B cell (primary cell): ENCODE measurements around the gene PTGER4. TPM values are rescaled to one million over a fixed set of nuclear protein-coding genes. Genes with fewer than 3 reads are reported as not detected.

Source experiments
- ATAC-seq: fragments of 200-7000 bp; cut with Tn5 transposase; one replicate; pipeline ENCODE4 v1.10.0; 2021; ENCODE audit warnings: low read depth, mild to moderate bottlenecking, moderate number of reproducible peaks, moderate library complexity
- CTCF ChIA-PET: fragments of 350-600 bp; sonication (Branson Sonifier 250); formaldehyde crosslinking; loops from one replicate; lab custom pipeline; 2021; ENCODE audit warnings: antibody characterized with exemption, inconsistent platforms; lab: Charles Lee
- POLR2A ChIA-PET: fragments of 350-600 bp; sonication (Branson Sonifier 250); formaldehyde crosslinking; loops from one replicate; lab custom pipeline; 2021; ENCODE audit warnings: antibody characterized with exemption; lab: Charles Lee
- DNase-seq: peaks from one replicate; pipeline ENCODE4 v3.0.0; 2013
- H2AFZ ChIP-seq: 2 replicates; pipeline ENCODE4 v1.6.1; 2012; ENCODE audit warnings: mild to moderate bottlenecking, low read depth, low read length; ENCODE audit not compliant: insufficient read depth, poor library complexity, severe bottlenecking
- H3K27ac ChIP-seq, 2 donors: 1 replicate in 1 of 2; 2 replicates in 1 of 2; pipeline ENCODE4 v1.5.1; 2012 to 2013; ENCODE audit warnings: low read length in 2 of 2, mild to moderate bottlenecking in 2 of 2, moderate library complexity in 1 of 2
- H3K27me3 ChIP-seq, 4 experiments: fragments of 200-600 bp in 1 of 4; sonication (generic) in 1 of 4; replicated peaks in 1 of 4; 1 replicate in 2 of 4; 2 replicates in 2 of 4; pipeline versions ENCODE4 v1.6.1 to v1.7.0; 2013 to 2016; ENCODE audit warnings: low read length in 3 of 4, mild to moderate bottlenecking in 2 of 4, mixed read lengths in 1 of 4, moderate library complexity in 1 of 4; ENCODE audit not compliant: insufficient read depth in 4 of 4, control insufficient read depth in 3 of 4; ENCODE audit errors: control extremely low read depth in 1 of 4
- H3K36me3 ChIP-seq, 2 experiments: replicated peaks in 1 of 2; 1 replicate in 1 of 2; 2 replicates in 1 of 2; pipeline versions ENCODE4 v1.6.1 to v1.7.1; 2013; ENCODE audit warnings: low read length in 1 of 2; ENCODE audit not compliant: insufficient read depth in 2 of 2, control insufficient read depth in 1 of 2; ENCODE audit errors: control extremely low read depth in 1 of 2, extremely low read depth in 1 of 2
- H3K4me1 ChIP-seq, 2 donors: fragments of 200-600 bp in 1 of 2; sonication (generic) in 1 of 2; 1 replicate in 1 of 2; 2 replicates in 1 of 2; pipeline versions ENCODE4 v1.5.1 to v1.6.1; 2013 to 2017; ENCODE audit warnings: low read length in 2 of 2; ENCODE audit not compliant: control insufficient read depth in 2 of 2, insufficient read depth in 2 of 2
- H3K4me2 ChIP-seq: replicated peaks from 2 replicates; pipeline ENCODE3; 2012; ENCODE audit warnings: mild to moderate bottlenecking, low read depth, low read length; ENCODE audit not compliant: poor library complexity, severe bottlenecking
- H3K4me3 ChIP-seq, 5 experiments: fragments of 200-600 bp in 1 of 5; sonication (generic) in 1 of 5; 1 replicate in 3 of 5; 2 replicates in 2 of 5; pipeline versions ENCODE4 v1.5.1 to v1.7.0; 2011 to 2016; ENCODE audit warnings: low read length in 4 of 5, mild to moderate bottlenecking in 4 of 5, low read depth in 2 of 5, control low read depth in 1 of 5, moderate library complexity in 1 of 5; ENCODE audit not compliant: insufficient read depth in 1 of 5; ENCODE audit errors: control extremely low read depth in 1 of 5, extremely low read depth in 1 of 5
- H3K79me2 ChIP-seq: fragments of 200-600 bp; sonication (generic); one replicate; pipeline ENCODE4 v1.6.0; 2016; ENCODE audit warnings: low read length; ENCODE audit not compliant: control insufficient read depth, insufficient read depth
- H3K9ac ChIP-seq: fragments of 200-600 bp; sonication (generic); 2 replicates; pipeline ENCODE4 v1.6.1; 2017; ENCODE audit warnings: mild to moderate bottlenecking, low read length, moderate library complexity
- H3K9me3 ChIP-seq, 3 donors: one replicate each; pipeline versions ENCODE4 v1.6.1 to v1.7.1; 2013; ENCODE audit warnings: low read length in 2 of 3; ENCODE audit not compliant: control insufficient read depth in 2 of 3, insufficient read depth in 1 of 3; ENCODE audit errors: control extremely low read depth in 1 of 3
- H4K20me1 ChIP-seq: 2 replicates; pipeline ENCODE4 v1.6.0; 2012; ENCODE audit warnings: mild to moderate bottlenecking, low read length; ENCODE audit not compliant: insufficient read depth, control insufficient read depth, poor library complexity, severe bottlenecking
- H3K27ac Mint-ChIP-seq: one replicate; pipeline ENCODE4 v1.8.0; 2021; ENCODE audit warnings: mixed read lengths
- H3K27me3 Mint-ChIP-seq: one replicate; pipeline ENCODE4 v1.8.0; 2021; ENCODE audit warnings: mixed read lengths
- H3K4me1 Mint-ChIP-seq: one replicate; pipeline ENCODE4 v1.8.0; 2021; ENCODE audit warnings: mixed read lengths
- H3K4me3 Mint-ChIP-seq: one replicate; pipeline ENCODE4 v1.8.0; 2021; ENCODE audit warnings: mixed read lengths
- H3K9me3 Mint-ChIP-seq: one replicate; pipeline ENCODE4 v1.8.0; 2022; ENCODE audit warnings: mixed read lengths; ENCODE audit not compliant: insufficient read depth
- EZH2 ChIP-seq: IDR thresholded peaks from 2 replicates; pipeline ENCODE4 v1.6.1; 2012; ENCODE audit warnings: borderline replicate concordance, low read depth, mild to moderate bottlenecking, moderate library complexity, low read length; ENCODE audit not compliant: insufficient read depth, poor library complexity, severe bottlenecking
- WGBS: methylation state at CpG from one replicate; pipeline ENCODE4 v1.1.5; 2013; ENCODE audit warnings: missing lambda C conversion rate; ENCODE audit not compliant: insufficient coverage; 5-methylcytosine and 5-hydroxymethylcytosine counted together
- intact Hi-C: fragments of 100-400 bp; cut with micrococcal nuclease; formaldehyde crosslinking; loops from one replicate; pipeline ENCODE4 v1.10.0; 2022
- polyA plus RNA-seq: library from polyadenylated mRNA; depleted of rRNA; stranded (reverse); fragments of >200 nt; gene quantifications from 2 replicates; pipeline ENCODE4 v1.2.3, GENCODE V29; 2012
- total RNA-seq, 2 donors: library from RNA; stranded (reverse); fragments of 120-200 nt in 1 of 2; gene quantifications; 1 replicate in 1 of 2; 2 replicates in 1 of 2; pipeline versions ENCODE4 v1.2.3 to v1.2.4, GENCODE V29; 2013 to 2022
- TF ChIP-seq, protein P1 (sequence below): fragments of 200-600 bp; IDR thresholded peaks from one replicate; pipeline ENCODE4 v1.8.0; 2022; ENCODE audit warnings: antibody characterized with exemption, mild to moderate bottlenecking

PTGER4 gene
- total and polyA plus RNA-seq, 2 donors (not counting 1 experiment from before 2014, with no cell fraction given), result 26.3 to 76.7 TPM

DNA sequence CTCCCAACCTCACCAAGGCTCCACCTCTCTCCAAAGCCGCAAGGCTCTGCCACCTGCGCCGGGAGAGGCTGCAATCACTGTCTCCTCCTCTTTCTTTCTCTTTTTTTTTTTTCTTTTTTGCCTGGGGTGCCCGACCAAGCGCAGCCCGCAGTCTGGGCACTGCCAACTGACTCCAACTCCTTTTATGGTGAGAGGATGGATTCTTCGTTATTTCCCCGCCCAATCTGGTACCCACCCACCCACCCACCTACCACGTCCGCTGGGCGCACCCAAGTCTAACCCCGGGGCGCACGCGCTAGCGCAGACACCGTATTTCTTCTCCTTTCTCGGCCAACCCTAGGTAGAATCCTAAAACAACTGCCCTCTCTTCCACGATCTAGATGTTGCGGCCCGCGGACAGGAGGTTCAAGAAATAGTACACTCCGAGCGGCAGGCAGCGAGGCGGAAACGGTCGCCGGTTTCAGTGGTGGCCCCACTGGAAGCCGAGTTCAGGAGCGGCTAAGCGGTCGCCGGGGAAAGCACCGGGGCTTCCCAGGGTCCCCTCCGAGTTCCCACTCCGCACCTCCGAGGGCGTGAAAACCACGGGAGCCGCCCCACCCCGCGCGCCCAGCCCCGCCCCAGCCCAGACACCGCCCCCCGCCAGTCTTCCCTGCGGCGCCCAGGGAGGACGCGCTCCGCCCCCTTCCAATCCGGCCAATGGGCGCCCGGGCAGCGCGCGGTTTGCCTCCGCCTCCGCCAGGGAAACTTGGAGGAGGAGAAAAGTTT, 385 bp upstream of the PTGER4 start:
- CTCF ChIA-PET, result interaction anchor here (0.7 to 8.2 kb wide), 9 partner anchors 9 to 659 kb away, joined by 3 to 92 read pairs (median 4); no protein-coding TSS in a partner anchor
- peak overlapping the region; percentile 94 for H3K4me3 Mint-ChIP-seq
- POLR2A ChIA-PET, result interaction anchor here (1.4 kb wide), 1 partner anchor 109 kb away, joined by 3 read pairs; no protein-coding TSS in a partner anchor
- Histone ChIP-seq H3K4me1 (peaks cover 28 to 39% of the 10 kb centered on the region in 2 donors), H4K20me1 (no peaks in the 10 kb centered on the region), H3K36me3 (no peaks in the 10 kb centered on the region), H3K27me3 (no peaks in the 10 kb centered on the region), H3K79me2 (peaks cover 25% of the 10 kb centered on the region), H3K27ac (peak overlapping the region; percentile 89 to 96), H3K4me2 (peak overlapping the region; percentile 93), H2AFZ (peak overlapping the region; percentile 80), H3K9ac (peak overlapping the region; percentile 90), H3K4me3 (peak overlapping the region; percentile 80 to 89 (median 84)), H3K9me3 (no peaks in the 10 kb centered on the region)
- ATAC-seq (peak; percentile 77), DNase-seq (peak; percentile 86)
- WGBS, result under 1% methylated on average over 48 of the region's 60 CpGs
- TF ChIP-seq, protein P1, sequence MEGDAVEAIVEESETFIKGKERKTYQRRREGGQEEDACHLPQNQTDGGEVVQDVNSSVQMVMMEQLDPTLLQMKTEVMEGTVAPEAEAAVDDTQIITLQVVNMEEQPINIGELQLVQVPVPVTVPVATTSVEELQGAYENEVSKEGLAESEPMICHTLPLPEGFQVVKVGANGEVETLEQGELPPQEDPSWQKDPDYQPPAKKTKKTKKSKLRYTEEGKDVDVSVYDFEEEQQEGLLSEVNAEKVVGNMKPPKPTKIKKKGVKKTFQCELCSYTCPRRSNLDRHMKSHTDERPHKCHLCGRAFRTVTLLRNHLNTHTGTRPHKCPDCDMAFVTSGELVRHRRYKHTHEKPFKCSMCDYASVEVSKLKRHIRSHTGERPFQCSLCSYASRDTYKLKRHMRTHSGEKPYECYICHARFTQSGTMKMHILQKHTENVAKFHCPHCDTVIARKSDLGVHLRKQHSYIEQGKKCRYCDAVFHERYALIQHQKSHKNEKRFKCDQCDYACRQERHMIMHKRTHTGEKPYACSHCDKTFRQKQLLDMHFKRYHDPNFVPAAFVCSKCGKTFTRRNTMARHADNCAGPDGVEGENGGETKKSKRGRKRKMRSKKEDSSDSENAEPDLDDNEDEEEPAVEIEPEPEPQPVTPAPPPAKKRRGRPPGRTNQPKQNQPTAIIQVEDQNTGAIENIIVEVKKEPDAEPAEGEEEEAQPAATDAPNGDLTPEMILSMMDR, result no peak
- TF ChIP-seq EZH2, result no peak
- H3K27me3 Mint-ChIP-seq, result no peaks in the 10 kb centered on the region
- peaks cover 49% of the 10 kb centered on the region for H3K4me1 Mint-ChIP-seq
- H3K9me3 Mint-ChIP-seq, result no peaks in the 10 kb centered on the region
- peak overlapping the region; percentile 92 for H3K27ac Mint-ChIP-seq
- intact Hi-C loops, result loop anchor here (1.0 to 5.0 kb wide), 5 partner anchors 75 to 646 kb away; partner anchors contain the start of genes RPL37 and TTC33
